Umbilical cord (tissue), 2 donors: ENCODE measurements around the gene MOG. TPM values are rescaled to one million over a fixed set of nuclear protein-coding genes. Genes with fewer than 3 reads are reported as not detected.

Experiments used
- DNase-seq: peaks from one replicate; pipeline ENCODE4 v3.0.0-alpha.2; 2015; ENCODE audit warnings: low spot score
- total RNA-seq: library from RNA; depleted of rRNA; stranded (reverse); fragments of >200 nt; gene quantifications from one replicate; pipeline ENCODE4 v1.2.3, GENCODE V29; 2014; ENCODE audit warnings: low replicate concordance; ENCODE audit not compliant: insufficient read depth

The MOG gene
- total RNA-seq, 1 donor from 2014 or later: 2.9 TPM

GRCh38 chr6:29675561-29675960, 18.7 kb downstream of the MOG start:
- no peak for DNase-seq

DNA sequence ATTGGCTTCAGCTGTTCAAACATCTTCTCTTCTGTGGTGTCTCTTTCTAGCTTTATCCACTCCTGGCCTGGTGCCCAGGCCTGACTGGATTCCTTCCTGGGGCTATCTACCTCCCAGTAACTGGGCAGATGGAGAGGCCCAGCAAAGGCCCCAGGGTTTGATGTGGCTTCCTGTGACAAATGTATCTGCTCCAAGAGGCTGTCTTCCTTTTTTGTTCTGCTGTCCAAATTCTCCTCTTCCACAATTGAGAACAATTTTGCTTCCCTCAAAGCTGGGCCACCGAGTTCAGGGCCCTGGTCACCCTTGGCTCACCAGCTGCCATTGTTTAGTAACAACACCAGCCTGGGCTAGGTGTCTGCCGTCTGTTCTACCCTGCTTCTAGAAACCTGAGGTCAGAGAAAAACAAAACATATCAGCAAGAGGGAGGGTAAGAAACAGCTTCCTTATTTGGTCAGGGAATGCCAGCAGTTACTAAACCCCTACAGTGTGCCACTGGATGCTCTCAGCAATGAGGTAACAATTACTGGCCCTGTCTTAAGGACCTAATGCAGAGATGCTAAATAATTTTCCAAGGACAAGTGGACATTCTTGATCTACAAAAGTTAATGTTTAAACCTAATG, 20.2 kb downstream of the MOG start:
- DNase-seq: no peak

DNA sequence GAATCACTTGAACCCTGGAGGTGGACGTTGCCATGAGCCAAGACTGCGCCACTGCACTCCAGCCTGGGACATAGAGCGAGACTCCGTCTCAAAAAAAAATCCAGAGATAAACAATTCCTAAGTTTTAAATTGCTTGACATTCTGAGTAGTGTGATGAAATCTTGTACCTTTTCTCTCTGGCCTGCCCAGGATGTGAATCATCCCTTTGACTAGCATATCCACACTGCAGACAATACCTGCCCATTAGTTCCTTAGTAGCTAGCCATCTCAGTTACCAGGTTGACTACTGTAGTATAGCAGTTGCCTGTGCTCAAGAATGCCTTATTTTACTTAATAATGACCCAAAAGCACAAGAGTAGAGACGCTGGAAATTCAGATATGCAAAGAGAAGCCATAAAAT, 21.2 kb downstream of the MOG start:
- no peak for DNase-seq

DNA sequence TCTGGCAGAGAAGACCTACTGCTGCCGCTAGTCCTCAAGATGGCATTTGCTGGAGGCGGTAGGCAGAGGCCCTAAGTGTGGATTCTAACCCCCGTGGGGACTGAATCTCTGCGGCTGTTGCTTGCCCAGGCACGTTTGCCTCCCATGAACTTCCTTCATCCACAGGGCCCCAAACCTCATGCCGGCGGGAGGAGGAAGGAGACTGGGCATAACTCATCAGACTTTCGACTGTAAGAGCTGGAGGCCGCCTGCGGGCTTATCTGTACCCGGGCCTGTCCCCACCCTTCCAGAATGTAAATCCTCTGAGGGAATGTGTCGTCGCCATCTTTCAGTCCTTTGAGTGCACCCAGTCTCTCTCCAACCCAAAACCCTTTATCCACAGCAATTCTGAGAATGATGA, 23.1 kb downstream of the MOG start:
- peak; percentile 3 for DNase-seq

DNA sequence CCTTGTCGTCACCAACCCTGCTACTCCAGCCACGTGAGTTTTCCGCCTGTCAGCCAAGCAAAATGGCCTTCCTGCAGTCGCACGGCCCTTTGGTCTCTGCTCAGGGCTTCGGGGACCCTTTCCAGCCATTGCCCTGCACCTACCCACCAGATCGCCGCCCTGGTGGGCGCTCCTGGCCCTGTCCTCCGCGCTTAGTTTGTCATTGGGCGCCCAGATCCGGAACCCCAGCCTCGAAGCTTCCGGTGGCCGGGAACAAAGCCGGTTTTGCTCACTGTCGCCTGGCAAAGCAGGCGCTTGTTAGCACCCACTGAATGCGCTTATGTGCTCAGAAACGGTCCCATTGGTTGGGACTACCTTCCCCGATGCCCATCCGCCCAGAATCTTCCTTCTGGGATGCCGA, 23.5 kb downstream of the MOG start:
- DNase-seq: no peak

DNA sequence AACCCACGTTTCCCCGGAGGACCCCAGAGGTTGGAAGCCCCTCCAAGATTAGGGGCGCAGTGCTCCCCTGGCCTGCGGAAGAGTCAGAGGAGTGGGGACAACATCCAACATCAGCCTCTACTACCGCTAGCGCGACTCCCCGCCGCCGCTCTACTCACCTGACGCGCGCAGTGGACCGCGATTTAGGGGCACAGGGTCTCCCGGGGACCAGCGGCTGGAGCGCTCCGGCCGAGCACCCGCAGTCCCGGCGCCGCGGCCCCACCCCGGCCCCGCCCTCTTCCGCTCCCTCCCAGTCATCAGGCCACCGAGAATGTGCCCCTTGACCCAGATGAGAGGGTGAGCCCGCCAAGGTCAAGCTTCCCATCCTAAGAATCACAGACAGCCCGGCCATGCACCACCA, 24.0 kb downstream of the MOG start, which contains the start of gene ZFP57:
Gene ZFP57 (minus strand): TSS at position 249 of the 400 bp plus-strand sequence. CDS start 4,149 bp downstream, outside the sequence.
- no peak for DNase-seq

DNA sequence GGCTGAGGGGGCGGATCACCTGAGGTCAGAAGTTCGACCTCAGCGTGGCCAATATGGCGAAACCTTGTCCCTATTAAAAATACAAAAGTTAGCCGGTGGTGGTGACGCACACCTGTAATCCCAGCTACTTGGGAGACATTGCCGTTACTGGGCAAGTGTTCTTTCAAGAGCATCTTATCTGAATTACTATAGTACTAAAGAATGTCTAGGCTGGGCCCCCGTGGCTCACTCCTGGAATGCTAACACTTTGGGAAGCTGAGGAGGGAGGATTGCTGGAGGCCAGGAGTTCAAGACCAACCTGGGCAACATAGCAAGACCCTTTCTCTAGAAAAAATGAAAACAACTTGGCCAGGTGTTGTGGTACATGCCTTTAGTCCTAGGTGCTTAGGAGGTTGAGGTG, 24.9 kb downstream of the MOG start:
- no peak for DNase-seq

DNA sequence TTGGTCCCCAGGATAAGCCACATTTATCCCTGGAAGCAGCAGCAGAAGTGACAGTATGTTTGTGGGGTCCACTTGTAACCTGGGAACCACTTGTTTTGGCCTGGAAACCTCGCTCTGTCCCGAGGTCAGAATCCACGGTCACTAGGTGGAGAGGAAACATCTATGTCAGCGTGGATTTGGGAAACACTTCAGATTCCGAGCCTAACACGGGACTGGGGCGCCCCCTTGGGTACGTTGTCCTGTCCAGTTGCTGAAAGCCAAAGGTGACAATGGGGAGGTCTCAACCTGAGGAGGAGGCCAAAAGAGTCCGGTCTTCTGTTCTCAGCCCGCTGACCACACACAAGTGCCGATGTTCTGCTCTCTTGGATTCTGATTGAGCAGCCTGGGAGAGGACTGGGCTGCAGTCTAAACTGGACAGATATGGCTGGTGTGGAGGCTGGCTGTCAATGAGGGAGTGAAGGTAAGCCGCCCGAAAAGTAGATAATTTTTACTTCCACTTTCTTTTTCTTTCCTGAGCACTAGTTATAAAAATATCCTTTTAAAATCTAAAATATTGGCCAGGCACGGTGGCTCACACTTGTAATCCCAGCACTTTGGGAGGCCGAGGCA, 28.9 kb downstream of the MOG start:
- no peak for DNase-seq

GRCh38 chr6:29694637-29695036, 37.7 kb downstream of the MOG start:
- no peak for DNase-seq

DNA sequence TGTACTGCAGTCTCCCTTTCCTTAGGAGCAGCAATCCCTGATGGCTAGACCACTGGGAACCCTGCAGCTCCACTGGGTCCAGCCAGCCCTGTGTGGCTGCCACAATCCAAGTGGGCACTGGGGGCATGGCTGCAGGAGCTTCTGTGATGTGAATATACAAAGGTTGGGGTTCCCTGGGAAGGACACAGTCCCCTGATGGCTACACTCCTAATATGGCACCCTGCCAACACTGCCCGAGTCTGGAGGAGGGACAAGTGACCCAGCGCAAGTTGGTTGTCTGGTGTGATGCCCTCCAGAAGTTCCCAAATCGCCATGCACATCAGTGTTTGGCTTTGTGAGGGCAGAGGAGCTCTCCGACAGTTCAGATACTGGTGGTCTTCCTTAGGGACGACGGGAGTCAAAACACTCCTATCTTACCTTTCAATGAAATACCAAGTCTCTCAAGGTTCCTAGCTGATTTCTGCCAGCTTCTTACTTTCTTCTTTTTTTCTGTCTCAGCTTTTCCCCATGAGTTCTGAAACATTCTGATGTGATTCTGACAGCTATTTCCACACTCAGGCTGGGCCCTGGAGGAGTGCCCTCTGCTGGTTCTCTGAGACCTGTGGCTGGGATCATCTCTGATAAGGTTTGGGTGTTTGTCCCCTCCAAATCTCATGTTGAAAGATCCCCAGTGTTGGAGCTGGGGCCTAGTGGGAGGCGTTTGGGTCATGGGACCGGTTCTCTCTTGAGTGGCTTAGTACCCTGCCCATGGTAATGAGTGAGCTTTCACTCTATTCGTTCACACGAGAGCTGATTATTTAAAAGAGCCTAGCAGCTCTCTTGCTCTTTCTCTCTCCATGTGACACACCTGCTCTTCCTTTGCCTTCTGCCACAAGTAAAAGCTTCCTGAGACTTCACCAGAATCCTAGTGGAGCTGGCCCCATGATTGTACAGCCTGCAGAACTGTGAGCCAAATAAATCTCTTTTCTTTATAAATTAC, 39.5 kb downstream of the MOG start:
- no peak for DNase-seq

DNA sequence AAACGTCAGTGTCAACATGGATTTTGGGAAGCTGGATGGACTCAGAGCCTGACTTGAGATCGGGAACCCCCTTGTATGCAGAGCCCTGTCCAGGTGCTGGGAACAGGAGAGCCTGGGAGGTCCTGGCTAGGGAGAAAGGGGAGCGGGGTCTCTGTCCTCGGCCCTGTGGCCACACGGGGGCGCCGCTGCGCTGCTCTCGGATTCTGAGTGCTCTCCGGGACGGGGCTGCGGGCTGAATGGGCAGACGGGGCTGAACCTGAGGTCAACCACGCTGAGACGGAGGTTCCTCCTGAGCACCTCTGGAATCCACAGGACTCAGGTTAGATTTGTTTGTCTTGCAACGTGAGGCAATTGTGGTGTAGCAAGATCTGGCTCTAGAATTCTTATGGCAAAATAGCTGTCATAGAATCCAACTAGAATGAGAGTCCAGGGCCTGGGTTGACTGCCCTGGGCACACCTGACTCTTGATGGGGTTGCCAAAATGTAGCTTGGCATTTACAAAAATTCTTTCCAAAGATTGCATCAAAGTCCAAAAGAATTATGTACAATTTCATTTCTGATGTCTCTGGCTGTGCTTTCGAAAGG, 45.7 kb downstream of the MOG start:
- no peak for DNase-seq

GRCh38 chr6:29705389-29706231, 48.7 kb downstream of the MOG start:
- peak; percentile 43 for DNase-seq

GRCh38 chr6:29708432-29709179, 51.7 kb downstream of the MOG start:
- no peak for DNase-seq

DNA sequence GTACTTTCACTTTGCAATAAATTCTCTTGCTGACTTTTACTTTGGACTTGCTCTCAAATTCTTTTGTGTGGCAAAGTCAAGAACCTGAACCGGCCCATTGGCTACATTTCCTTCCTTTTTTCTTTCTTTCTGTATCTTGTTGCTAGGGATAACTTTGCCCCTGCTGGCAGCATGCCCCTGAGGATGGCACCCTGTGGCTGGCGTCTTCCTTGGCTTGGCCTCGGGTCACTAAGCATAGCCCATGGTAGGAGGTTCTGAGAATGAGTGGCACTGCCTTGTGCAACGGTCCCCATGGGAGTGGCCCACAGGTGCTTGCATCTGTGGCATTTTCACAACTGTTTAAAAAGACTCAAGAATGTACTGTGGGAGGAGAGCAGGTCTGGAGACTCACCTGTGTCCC, 52.3 kb downstream of the MOG start:
- no peak for DNase-seq

GRCh38 chr6:29710281-29710941, 53.5 kb downstream of the MOG start:
- no peak for DNase-seq

GRCh38 chr6:29720863-29721262, 64.0 kb downstream of the MOG start:
- no peak for DNase-seq
